HEK293 (cell line): ENCODE results near the gene FAM120C.

Experiments used
- CTCF ChIA-PET: fragments of 350-600 bp; formaldehyde crosslinking; extraction: SDS; loops from one replicate; lab custom pipeline; 2021; ENCODE audit warnings: antibody characterized with exemption; lab: Yijun Ruan, JAX
- POLR2A ChIA-PET: fragments of 300-600 bp; formaldehyde crosslinking; extraction: SDS; loops from one replicate; lab custom pipeline; 2020; ENCODE audit warnings: antibody characterized with exemption, inconsistent platforms; lab: Yijun Ruan, JAX
- H3K27ac ChIP-seq: fragments of 200-500 bp; sonication (Bioruptor generic); 2 replicates; pipeline ENCODE4 v1.5.1; 2014; ENCODE audit warnings: low read depth, low read length, control low read depth, inconsistent platforms; ENCODE audit errors: extremely low read depth
- H3K36me3 ChIP-seq, 2 experiments: fragments of 200-500 bp in 1 of 2; sonication (Bioruptor generic) in 1 of 2; 1 replicate in 1 of 2; 2 replicates in 1 of 2; pipeline ENCODE4 v1.5.1; 2014 to 2017; ENCODE audit warnings: inconsistent platforms in 2 of 2, low read length in 2 of 2; ENCODE audit not compliant: control insufficient read depth in 2 of 2, insufficient read depth in 1 of 2
- H3K4me1 ChIP-seq: fragments of 200-500 bp; sonication (Bioruptor generic); 2 replicates; pipeline ENCODE4 v1.5.1; 2014; ENCODE audit warnings: mild to moderate bottlenecking, low read length, inconsistent platforms; ENCODE audit not compliant: control insufficient read depth, insufficient read depth
- H3K4me3 ChIP-seq: 2 replicates; pipeline ENCODE4 v1.5.1; 2011; ENCODE audit warnings: low read depth, mild to moderate bottlenecking, control low read depth, low read length, moderate library complexity
- H3K9me3 ChIP-seq: fragments of 200-500 bp; sonication (Bioruptor generic); 2 replicates; pipeline ENCODE4 v1.5.1; 2014; ENCODE audit warnings: low read depth, low read length, inconsistent platforms; ENCODE audit not compliant: control insufficient read depth, insufficient read depth
- BCL11B ChIP-seq: fragments of 450-650 bp; formaldehyde crosslinking; IDR thresholded peaks from 2 replicates; pipeline ENCODE4 v1.5.1; 2016; ENCODE audit warnings: low read depth, missing biosample characterization, missing genetic modification characterization
- SALL2 ChIP-seq: fragments of 450-650 bp; formaldehyde crosslinking; IDR thresholded peaks from 2 replicates; pipeline ENCODE4 v1.5.0; 2017; ENCODE audit warnings: missing biosample characterization, mild to moderate bottlenecking, missing genetic modification characterization, borderline replicate concordance
- YY1 ChIP-seq: fragments of 450-650 bp; formaldehyde crosslinking; IDR thresholded peaks from 2 replicates; pipeline ENCODE4 v1.5.1; 2018; ENCODE audit warnings: missing biosample characterization, missing genetic modification characterization
- YY2 ChIP-seq: fragments of 450-650 bp; formaldehyde crosslinking; IDR thresholded peaks from 2 replicates; pipeline ENCODE4 v1.5.1; 2016; ENCODE audit warnings: missing biosample characterization, missing genetic modification characterization
- ZNF112 ChIP-seq: fragments of 450-650 bp; formaldehyde crosslinking; IDR thresholded peaks from 2 replicates; pipeline ENCODE4 v1.5.0; 2017; ENCODE audit warnings: missing biosample characterization, missing genetic modification characterization
- ZNF311 ChIP-seq: fragments of 450-650 bp; formaldehyde crosslinking; IDR thresholded peaks from 2 replicates; pipeline ENCODE4 v1.5.1; 2017; ENCODE audit warnings: missing biosample characterization, missing genetic modification characterization, borderline replicate concordance
- ZNF416 ChIP-seq: fragments of 450-650 bp; formaldehyde crosslinking; IDR thresholded peaks from 2 replicates; pipeline ENCODE4 v1.5.1; 2016; ENCODE audit warnings: missing biosample characterization, missing genetic modification characterization
- ZNF530 ChIP-seq: fragments of 450-650 bp; formaldehyde crosslinking; IDR thresholded peaks from 2 replicates; pipeline ENCODE4 v1.5.1; 2016; ENCODE audit warnings: low read depth, missing biosample characterization, missing genetic modification characterization
- ZNF624 ChIP-seq: fragments of 450-650 bp; formaldehyde crosslinking; IDR thresholded peaks from 2 replicates; pipeline ENCODE4 v1.5.1; 2017; ENCODE audit warnings: missing biosample characterization, missing genetic modification characterization
- ZNF654 ChIP-seq: fragments of 450-650 bp; formaldehyde crosslinking; IDR thresholded peaks from 2 replicates; pipeline ENCODE4 v1.5.1; 2016; ENCODE audit warnings: low read depth, missing biosample characterization, missing genetic modification characterization
- ZNF701 ChIP-seq: fragments of 450-650 bp; formaldehyde crosslinking; IDR thresholded peaks from 2 replicates; pipeline ENCODE4 v1.5.1; 2016; ENCODE audit warnings: missing biosample characterization, missing genetic modification characterization
- ZNF768 ChIP-seq: fragments of 450-650 bp; formaldehyde crosslinking; IDR thresholded peaks from 2 replicates; pipeline ENCODE4 v1.5.1; 2018; ENCODE audit warnings: missing biosample characterization, mild to moderate bottlenecking, missing genetic modification characterization
- ZNF785 ChIP-seq: fragments of 450-650 bp; formaldehyde crosslinking; IDR thresholded peaks from 2 replicates; pipeline ENCODE4 v1.5.1; 2016; ENCODE audit warnings: missing biosample characterization, missing genetic modification characterization
- ZSCAN23 ChIP-seq: fragments of 450-650 bp; formaldehyde crosslinking; IDR thresholded peaks from 2 replicates; pipeline ENCODE4 v1.5.1; 2016; ENCODE audit warnings: missing biosample characterization, missing genetic modification characterization
- ZSCAN5A ChIP-seq: fragments of 450-650 bp; formaldehyde crosslinking; IDR thresholded peaks from 2 replicates; pipeline ENCODE4 v1.5.1; 2016; ENCODE audit warnings: missing biosample characterization, missing genetic modification characterization
- TF ChIP-seq, protein P1 (sequence below): fragments of 450-650 bp; formaldehyde crosslinking; IDR thresholded peaks from 2 replicates; pipeline ENCODE4 v1.5.1; 2016; ENCODE audit warnings: missing biosample characterization, missing genetic modification characterization
- TF ChIP-seq, protein P2 (sequence below): fragments of 450-650 bp; formaldehyde crosslinking; IDR thresholded peaks from 2 replicates; pipeline ENCODE4 v1.5.1; 2017; ENCODE audit warnings: missing biosample characterization, missing genetic modification characterization
- TF ChIP-seq, protein P3 (sequence below): fragments of 450-650 bp; formaldehyde crosslinking; IDR thresholded peaks from 2 replicates; pipeline ENCODE4 v1.5.1; 2017; ENCODE audit warnings: missing biosample characterization, mild to moderate bottlenecking, missing genetic modification characterization, moderate library complexity
- TF ChIP-seq, protein P4 (sequence below): fragments of 450-650 bp; formaldehyde crosslinking; IDR thresholded peaks from 2 replicates; pipeline ENCODE4 v1.5.1; 2017; ENCODE audit warnings: missing biosample characterization, missing genetic modification characterization
- TF ChIP-seq, protein P5 (sequence below): fragments of 450-650 bp; formaldehyde crosslinking; IDR thresholded peaks from 2 replicates; pipeline ENCODE4 v1.5.1; 2016; ENCODE audit warnings: missing biosample characterization, missing genetic modification characterization

Gene FAM120C

DNA sequence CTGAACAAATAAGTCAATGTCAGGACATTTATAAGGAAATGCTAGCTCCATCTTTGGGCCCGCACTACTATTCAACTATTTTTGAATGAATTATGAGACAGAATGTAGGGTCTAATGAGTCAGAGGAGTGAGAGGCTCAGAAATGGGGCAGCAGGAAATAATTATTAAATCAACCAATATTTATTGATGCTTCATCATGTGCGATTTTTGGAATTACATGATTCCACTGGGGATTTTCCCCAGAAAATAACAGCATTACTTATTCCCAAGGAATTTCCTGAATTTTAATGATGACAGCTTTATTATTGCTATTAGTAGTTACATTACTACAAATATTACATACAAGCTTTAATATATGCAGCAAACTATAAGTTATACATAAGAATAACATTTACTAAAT, 89.5 kb downstream of the FAM120C start:
- Histone ChIP-seq H3K36me3 (no peaks in the 10 kb centered on the region; a peak in 1 of 3 replicates), H3K27ac (no peak overlapping the region), H3K4me3 (no peak overlapping the region), H3K9me3 (no peaks in the 10 kb centered on the region), H3K4me1 (no peaks in the 10 kb centered on the region)
- ChIA-PET POLR2A (interaction anchor here (0.6 kb wide), 1 partner anchor 59 kb away, joined by 5 read pairs; no protein-coding TSS in a partner anchor), CTCF (no interaction called here)
- TF ChIP-seq, protein P1, sequence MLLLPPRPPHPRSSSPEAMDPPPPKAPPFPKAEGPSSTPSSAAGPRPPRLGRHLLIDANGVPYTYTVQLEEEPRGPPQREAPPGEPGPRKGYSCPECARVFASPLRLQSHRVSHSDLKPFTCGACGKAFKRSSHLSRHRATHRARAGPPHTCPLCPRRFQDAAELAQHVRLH, result no peak

DNA sequence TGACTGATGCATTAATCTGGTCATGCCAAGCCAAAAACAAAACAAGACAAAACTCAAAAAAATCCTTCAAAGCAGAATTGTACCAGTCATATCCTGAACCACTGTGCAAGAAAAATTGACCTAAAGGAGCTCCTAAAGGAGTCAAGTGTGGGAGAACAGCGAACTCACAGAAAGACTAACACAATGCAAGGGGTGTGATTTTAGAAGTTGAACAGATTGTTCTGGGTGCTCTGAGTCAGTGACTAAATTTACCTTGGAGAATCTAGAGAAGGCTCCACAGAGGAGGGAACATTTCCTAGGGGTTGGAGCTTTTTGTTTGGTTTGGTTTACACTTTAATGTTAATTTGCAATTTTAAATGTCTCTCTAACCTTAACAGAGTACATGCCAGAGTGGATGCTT, 89.9 kb downstream of the FAM120C start:
- ChIA-PET CTCF (interaction anchor here (1.0 kb wide), 1 partner anchor 799 kb away, joined by 3 read pairs; no protein-coding TSS in a partner anchor), POLR2A (interaction anchor here (0.6 kb wide), 1 partner anchor 59 kb away, joined by 5 read pairs; no protein-coding TSS in a partner anchor)
- Histone ChIP-seq H3K36me3 (no peaks in the 10 kb centered on the region; a peak in 1 of 3 replicates), H3K4me3 (no peak overlapping the region), H3K4me1 (no peaks in the 10 kb centered on the region), H3K9me3 (no peaks in the 10 kb centered on the region), H3K27ac (no peak overlapping the region)
- TF ChIP-seq, protein P2, sequence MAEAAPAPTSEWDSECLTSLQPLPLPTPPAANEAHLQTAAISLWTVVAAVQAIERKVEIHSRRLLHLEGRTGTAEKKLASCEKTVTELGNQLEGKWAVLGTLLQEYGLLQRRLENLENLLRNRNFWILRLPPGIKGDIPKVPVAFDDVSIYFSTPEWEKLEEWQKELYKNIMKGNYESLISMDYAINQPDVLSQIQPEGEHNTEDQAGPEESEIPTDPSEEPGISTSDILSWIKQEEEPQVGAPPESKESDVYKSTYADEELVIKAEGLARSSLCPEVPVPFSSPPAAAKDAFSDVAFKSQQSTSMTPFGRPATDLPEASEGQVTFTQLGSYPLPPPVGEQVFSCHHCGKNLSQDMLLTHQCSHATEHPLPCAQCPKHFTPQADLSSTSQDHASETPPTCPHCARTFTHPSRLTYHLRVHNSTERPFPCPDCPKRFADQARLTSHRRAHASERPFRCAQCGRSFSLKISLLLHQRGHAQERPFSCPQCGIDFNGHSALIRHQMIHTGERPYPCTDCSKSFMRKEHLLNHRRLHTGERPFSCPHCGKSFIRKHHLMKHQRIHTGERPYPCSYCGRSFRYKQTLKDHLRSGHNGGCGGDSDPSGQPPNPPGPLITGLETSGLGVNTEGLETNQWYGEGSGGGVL, result no peak
- TF ChIP-seq, protein P3, sequence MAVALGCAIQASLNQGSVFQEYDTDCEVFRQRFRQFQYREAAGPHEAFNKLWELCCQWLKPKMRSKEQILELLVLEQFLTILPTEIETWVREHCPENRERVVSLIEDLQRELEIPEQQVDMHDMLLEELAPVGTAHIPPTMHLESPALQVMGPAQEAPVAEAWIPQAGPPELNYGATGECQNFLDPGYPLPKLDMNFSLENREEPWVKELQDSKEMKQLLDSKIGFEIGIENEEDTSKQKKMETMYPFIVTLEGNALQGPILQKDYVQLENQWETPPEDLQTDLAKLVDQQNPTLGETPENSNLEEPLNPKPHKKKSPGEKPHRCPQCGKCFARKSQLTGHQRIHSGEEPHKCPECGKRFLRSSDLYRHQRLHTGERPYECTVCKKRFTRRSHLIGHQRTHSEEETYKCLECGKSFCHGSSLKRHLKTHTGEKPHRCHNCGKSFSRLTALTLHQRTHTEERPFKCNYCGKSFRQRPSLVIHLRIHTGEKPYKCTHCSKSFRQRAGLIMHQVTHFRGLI, result no peak
- TF ChIP-seq, protein P4, sequence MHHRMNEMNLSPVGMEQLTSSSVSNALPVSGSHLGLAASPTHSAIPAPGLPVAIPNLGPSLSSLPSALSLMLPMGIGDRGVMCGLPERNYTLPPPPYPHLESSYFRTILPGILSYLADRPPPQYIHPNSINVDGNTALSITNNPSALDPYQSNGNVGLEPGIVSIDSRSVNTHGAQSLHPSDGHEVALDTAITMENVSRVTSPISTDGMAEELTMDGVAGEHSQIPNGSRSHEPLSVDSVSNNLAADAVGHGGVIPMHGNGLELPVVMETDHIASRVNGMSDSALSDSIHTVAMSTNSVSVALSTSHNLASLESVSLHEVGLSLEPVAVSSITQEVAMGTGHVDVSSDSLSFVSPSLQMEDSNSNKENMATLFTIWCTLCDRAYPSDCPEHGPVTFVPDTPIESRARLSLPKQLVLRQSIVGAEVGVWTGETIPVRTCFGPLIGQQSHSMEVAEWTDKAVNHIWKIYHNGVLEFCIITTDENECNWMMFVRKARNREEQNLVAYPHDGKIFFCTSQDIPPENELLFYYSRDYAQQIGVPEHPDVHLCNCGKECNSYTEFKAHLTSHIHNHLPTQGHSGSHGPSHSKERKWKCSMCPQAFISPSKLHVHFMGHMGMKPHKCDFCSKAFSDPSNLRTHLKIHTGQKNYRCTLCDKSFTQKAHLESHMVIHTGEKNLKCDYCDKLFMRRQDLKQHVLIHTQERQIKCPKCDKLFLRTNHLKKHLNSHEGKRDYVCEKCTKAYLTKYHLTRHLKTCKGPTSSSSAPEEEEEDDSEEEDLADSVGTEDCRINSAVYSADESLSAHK (tag by site-specific recombination), result no peak
- no peak for TF ChIP-seq SALL2 (tag by site-specific recombination)
- TF ChIP-seq ZNF654 (tag by site-specific recombination), result no peak
- no peak for TF ChIP-seq ZNF624
- TF ChIP-seq ZNF701 (tag by site-specific recombination), result no peak
- no peak for TF ChIP-seq ZNF768
- no peak for TF ChIP-seq ZNF785 (tag by site-specific recombination)
- TF ChIP-seq ZNF311, result no peak
- TF ChIP-seq ZNF112 (tag by site-specific recombination), result no peak
- no peak for TF ChIP-seq YY1 (tag by site-specific recombination)
- no peak for TF ChIP-seq YY2 (tag by site-specific recombination)
- TF ChIP-seq, protein P5, sequence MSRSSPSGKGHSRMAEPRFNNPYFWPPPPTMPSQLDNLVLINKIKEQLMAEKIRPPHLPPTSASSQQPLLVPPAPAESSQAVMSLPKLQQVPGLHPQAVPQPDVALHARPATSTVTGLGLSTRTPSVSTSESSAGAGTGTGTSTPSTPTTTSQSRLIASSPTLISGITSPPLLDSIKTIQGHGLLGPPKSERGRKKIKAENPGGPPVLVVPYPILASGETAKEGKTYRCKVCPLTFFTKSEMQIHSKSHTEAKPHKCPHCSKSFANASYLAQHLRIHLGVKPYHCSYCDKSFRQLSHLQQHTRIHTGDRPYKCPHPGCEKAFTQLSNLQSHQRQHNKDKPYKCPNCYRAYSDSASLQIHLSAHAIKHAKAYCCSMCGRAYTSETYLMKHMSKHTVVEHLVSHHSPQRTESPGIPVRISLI (tag by site-specific recombination), result no peak
- TF ChIP-seq BCL11B (tag by site-specific recombination), result no peak
- no peak for TF ChIP-seq ZNF530 (tag by site-specific recombination)
- TF ChIP-seq ZSCAN23 (tag by site-specific recombination), result no peak
- TF ChIP-seq ZSCAN5A (tag by site-specific recombination), result no peak
- TF ChIP-seq ZNF416, result no peak
